Globus pallidus (tissue), 1 donor: ENCODE results near the gene OLFM1.

Experiments
- DNase-seq: peaks from one replicate; pipeline ENCODE4 v3.0.0-alpha.2; 2015; ENCODE audit warnings: low spot score

OLFM1 gene

GRCh38 chr9:135090081-135090480, 2.6 kb downstream of the OLFM1 start:
- no peak for DNase-seq

GRCh38 chr9:135090547-135090946, 3.1 kb downstream of the OLFM1 start:
- no peak for DNase-seq

DNA sequence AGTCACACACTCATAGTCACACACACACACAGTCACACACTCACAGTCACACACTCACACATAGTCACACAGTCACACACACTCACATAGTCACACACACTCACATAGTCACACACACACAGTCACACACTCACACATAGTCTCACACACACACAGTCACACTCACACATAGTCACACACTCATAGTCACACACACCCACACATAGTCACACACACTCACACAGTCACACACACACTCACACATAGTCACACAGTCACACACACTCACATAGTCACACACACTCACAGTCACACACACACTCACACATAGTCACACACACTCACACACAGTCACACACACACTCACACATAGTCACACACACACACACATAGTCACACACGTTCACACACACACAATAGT, 4.1 kb downstream of the OLFM1 start:
- no peak for DNase-seq

GRCh38 chr9:135093111-135093510, 5.6 kb downstream of the OLFM1 start:
- DNase-seq, result no peak

DNA sequence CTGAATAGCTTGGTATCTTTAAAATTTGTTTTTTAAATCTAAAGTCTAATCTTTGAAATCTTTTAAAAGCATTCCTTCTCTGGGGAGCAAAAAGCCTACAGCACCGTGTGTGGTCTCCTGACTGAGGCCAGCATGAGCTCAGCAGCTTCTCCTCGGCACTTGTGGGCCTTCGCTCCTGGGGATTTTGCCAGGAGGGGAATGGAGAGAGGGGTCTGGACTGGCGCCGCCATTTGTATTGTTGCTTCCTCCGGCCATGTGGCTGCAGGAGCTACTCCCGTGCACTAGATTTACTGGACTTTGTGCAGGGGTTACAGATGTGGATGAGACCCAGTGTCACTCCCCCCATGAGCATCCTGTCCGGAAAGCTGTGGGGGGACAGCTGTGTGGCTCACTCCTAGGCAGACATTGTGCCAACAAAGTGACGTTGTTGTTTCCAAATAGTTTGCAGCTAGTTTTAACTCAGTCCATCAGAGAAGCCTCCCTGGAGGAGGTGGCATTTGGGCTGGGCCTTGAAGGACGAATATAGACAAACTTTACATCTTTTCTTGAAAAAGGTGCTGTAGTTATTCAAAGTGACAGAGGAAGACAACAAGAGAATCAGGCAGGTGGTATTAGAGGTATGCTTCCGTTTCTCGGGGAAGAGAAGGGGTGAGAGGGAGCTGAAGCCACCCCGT, 6.6 kb downstream of the OLFM1 start:
- DNase-seq, result no peak

DNA sequence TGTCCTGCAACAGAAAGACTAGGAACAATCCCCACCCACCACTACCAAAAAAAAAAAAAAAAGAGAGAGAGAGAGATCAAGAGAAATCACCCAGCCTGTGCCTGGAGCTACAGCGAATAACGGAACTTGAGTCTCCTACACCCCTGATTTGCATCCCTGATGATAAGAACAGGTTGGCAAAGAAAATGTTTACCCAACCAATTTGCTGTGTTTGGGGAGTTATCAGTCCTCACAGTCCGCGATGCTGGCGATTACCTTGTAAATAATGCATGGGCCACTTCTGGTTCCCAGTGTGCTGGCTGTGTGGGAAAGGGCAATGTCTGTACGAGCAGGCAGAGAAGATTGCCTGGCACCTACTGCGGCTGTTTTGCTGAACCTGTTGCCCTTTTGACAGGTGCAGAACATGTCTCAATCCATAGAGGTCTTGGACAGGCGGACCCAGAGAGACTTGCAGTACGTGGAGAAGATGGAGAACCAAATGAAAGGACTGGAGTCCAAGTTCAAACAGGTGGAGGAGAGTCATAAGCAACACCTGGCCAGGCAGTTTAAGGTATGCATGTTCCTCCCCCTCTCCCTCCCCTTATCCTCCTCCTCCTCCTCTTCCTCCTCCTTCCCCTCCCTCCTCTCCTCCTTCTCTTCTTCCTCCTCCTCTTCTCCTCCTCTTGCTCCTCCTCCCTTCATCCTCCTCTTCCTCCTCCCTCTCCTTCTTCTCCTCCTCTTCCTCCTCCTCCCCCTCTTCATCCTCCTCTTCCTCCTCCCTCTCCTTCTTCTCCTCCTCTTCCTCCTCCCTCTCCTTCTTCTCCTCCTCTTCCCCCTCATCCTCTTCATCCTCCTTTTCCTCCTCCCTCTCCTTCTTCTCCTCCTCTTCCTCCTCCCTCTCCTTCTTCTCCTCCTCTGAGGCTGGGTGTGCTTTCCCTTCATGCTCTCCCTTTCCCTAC, 8.3 kb downstream of the OLFM1 start:
- DNase-seq, result no peak

DNA sequence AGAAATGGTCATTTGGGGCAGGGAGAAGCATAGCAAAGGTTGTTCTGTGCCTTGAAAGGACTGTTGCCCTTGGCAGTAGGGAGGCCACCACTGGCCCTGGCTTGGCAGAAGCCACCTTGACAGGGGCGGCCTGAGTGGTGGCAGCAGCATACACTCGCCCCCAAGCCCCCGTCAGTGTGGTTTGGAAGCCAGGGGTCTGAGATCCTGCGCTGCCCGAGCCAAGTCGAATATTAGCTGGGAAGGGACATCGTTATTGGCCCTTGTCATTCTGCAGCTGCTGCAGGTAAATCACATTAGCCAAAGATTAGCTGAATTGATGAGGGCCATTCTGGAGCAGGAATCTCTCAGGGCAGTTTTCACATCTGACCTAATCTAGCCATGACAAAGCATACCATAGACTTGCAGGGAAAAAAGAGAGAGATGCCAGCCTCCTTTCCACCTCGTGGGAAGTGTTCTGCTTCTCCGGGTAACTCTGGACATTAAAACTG, 9.0 kb downstream of the OLFM1 start:
- DNase-seq, result no peak

GRCh38 chr9:135098400-135099105, 11.1 kb downstream of the OLFM1 start:
- no peak for DNase-seq

GRCh38 chr9:135099574-135099973, 12.1 kb downstream of the OLFM1 start:
- DNase-seq, result no peak

GRCh38 chr9:135100241-135100681, 12.8 kb downstream of the OLFM1 start:
- no peak for DNase-seq

DNA sequence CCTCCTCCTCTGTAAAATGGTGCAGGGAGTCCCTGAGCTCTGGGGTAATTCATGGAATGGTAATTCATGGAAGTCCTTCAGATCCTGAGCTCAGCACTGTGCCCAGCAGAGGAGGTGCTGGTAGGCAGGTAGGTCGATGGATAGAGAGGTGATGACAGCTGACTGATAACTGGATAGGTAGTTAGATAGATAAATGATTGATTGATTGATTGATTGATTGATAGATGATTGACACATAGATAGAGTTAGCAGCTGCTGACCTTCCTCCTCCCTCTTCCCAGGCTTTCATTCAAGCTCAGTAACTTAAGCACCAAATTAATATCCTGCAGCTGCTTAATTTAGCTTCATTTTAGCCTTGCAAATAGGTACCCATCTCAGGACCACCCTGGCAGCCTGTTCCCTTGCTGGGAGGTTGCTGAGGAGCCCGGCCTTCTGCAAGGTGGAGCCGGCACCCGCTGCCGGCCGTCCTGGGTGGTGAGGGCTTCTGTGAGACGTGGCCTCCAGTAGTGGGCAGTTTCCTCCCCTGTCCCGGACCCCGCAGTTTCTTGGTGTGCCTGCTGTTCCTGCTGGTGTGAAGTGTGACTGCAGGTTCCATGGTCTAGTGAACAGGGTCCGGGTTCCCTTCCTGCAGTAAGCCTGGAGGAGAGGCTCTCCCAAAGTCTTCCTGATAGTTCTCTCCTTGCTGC, 13.4 kb downstream of the OLFM1 start:
- DNase-seq, result no peak

DNA sequence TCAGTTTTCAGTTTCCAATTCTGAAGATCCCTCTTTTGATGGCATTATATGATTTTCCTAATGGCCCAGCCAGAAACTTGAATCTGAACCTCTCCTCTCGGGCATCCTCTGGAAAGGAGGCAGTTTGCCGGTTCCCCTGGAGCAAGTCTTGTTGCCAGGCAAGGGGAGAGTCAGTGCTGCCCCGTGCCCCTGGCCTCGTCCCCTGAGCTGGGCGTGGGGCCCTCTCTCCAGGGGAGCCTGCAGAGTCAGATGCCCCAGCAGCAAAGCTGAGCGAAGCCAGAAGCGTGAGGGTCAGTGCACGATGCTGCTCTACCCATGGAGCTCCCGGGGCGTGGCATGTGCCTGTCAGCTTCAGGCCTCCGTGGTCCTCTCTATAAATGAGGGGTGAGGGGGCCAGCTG, 14.0 kb downstream of the OLFM1 start:
- no peak for DNase-seq

- DNase-seq, result no peak
Measured at GRCh38 chr9:135101926-135102325, 14.5 kb downstream of the OLFM1 start.

GRCh38 chr9:135102331-135102730, 14.9 kb downstream of the OLFM1 start:
- DNase-seq, result no peak

DNA sequence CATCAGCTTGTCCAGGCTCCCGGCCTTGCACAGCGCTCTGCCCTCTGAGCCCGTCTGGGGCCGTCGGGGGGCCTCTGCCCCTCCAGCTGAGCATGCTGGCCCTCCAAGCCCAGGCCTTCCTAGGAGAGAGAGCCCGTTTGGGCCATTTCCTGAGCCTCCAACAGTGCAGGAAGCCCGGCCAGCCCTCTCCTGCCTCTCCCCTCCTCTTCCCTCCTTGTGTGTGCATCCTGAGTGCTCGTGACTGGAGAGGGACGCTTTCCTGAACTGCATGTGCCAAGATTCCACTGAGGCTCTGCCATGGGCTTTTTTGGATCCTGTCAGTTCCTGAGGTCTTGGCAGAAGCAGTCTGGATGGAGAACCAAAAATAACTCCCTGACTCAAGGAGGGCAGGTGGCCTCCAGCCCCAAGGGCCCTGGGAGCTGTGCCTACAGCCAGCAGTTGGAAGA, 15.6 kb downstream of the OLFM1 start:
- no peak for DNase-seq

GRCh38 chr9:135103931-135104639, 16.6 kb downstream of the OLFM1 start:
- no peak for DNase-seq

DNA sequence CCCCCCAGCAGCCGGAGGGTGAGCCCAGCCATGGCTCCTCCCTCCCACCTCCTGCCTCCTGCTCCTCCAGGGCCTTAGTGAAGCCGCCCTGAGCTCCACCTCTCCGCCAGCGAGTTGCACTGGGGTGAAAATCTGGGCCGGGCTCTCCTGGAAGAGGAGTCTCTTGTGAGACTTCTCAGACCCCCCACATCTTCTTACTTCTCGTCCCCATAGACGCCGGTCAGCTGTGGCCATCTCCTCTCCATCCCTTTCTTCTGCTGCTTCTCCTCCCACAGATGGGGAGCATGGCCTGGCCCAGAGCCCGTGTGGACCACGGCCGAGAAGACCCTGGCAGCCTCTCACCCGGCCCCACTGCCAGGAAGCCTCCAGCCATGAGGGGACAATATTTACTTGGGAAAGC, 17.3 kb downstream of the OLFM1 start:
- DNase-seq, result no peak

- no peak for DNase-seq
Measured at GRCh38 chr9:135105211-135105745, 17.8 kb downstream of the OLFM1 start.

DNA sequence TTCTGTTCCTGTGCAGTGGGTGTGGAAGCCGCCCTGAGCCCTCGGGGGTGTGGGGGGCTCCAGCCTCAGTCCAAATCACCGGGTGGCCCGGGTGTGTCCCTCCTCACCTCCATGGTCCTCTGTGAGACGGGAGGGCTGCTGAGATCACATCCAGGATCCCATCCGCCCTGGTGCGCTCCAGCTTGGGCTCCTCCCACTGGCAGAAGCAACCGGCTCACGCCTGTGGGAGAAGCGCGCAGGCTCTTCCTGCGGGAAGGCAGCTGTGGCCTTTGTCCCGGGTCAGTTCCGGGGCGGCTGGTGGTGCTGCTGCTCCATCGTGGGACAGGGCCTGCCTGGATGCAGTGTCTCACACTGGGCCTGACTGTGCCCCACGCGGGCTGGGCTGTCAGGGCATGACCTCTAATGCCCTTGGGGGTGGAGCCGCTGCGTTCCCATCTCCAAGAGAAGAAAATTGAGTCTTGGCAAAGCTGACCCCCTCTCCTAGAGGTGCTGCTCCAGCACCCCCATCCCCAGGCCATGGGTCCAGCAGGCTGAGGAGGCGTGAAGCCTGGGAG, 18.5 kb downstream of the OLFM1 start:
- DNase-seq, result no peak

- DNase-seq, result no peak
Measured at GRCh38 chr9:135106551-135107270, 19.2 kb downstream of the OLFM1 start.
